ENCODE results near the gene RADIL. TPM values are rescaled to one million over a fixed set of nuclear protein-coding genes. Genes with fewer than 3 reads are reported as not detected.
A peak's percentile ranks its signal among the peaks of the same experiment; 100 is the strongest.

Gene RADIL
- total and polyA plus RNA-seq, 2 of the 13 experiments (the other 11 are each of a cell fraction or from before 2014, with no cell fraction given): 0.05 to 0.09 TPM

DNA sequence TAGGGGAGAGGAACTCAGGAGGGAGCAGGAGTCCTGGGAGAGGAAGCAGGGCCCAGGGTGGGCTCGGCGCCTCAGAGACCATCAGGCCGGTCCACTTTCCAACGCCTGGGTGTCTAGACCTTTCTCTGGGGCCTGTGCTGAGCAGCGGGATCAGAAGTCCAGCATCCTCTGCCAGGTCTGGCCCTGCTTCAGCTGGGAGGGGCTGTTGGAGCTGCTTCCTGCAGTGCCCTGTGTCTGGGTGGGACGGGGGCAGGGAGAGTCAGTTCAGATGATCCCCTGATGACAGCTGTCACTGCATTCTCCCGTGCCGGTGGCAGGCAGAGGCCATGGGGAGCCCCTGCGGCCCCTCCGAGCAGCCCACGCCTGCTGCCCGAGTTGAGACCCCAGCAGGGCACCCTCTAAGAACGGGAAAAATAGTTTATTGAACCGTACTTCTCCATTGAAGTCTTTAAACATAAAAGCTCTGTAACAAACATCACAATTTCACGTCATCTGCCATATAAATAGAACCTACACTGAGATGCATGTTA, 84.7 kb downstream of the RADIL start:
- ATAC-seq (peak; percentile 18), DNase-seq (ENCODE audit: low spot score) (no peak), FAIRE-seq (no peak)
- WGBS (ENCODE audit: low lambda C conversion rate): 26% methylated on average over 12 of the region's 15 CpGs
- intact Hi-C loops (cut with micrococcal nuclease; ENCODE audit: unreplicated experiment) (no loop called here), in situ Hi-C loops (cut with HindIII; ENCODE audit: extremely low pct_ligation_motif_present, low pct_unique_long_range_greater_than_20kb) (loop anchor here (10.0 kb wide), 1 partner anchor 286 kb away; no protein-coding TSS in a partner anchor)
- no peak overlapping the region for H2AFZ ChIP-seq (ENCODE audit: low read length)
- POLR2A ChIA-PET: no interaction called here
- no peak overlapping the region for H3K9ac ChIP-seq (ENCODE audit: insufficient read depth, low read depth, low read length)
- CTCF ChIA-PET (ENCODE audit: low intra/inter-chr PET ratio, low total read pairs): interaction anchor here (1.6 to 2.0 kb wide), 2 partner anchors 84 to 287 kb away, joined by 13 to 17 read pairs; partner anchors contain the start of gene RADIL
- H3K4me2 ChIP-seq (ENCODE audit: low read depth, low read length): peak overlapping the region; percentile 55; the same call in 1 of the 2 replicates
- no peak overlapping the region for H3K27ac ChIP-seq (ENCODE audit: extremely low read length, insufficient read depth, low read length)
- H3K79me2 ChIP-seq (ENCODE audit: insufficient read depth, low read length): no peaks in the 10 kb centered on the region
- 0 out of 6 replicates have a peak overlapping the region, but pooled peaks of 1 of the 3 experiments have one; percentile 26 for H3K4me3 ChIP-seq (replicated peaks in 1 of 3; ENCODE audit: insufficient read depth in 1 of 3, low read depth in 2 of 3, low read length in 3 of 3)
- TF ChIP-seq ZNF382 (CRISPR knock-in tag; IDR thresholded peaks at IDR 0.05; ENCODE audit: borderline replicate concordance) (no peak), ATM (IDR thresholded peaks at IDR 0.05; ENCODE audit: borderline replicate concordance) (no peak), ZEB1 (IDR thresholded peaks at IDR 0.05; ENCODE audit: insufficient replicate concordance, low read depth) (no peak), MIXL1 (CRISPR knock-in tag; IDR thresholded peaks at IDR 0.05) (no peak), TOPORS (CRISPR knock-in tag; IDR thresholded peaks at IDR 0.05) (no peak), POLR2A (IDR thresholded peaks at IDR 0.05; ENCODE audit: insufficient read depth in 1 of 2, low read depth in 2 of 2, low read length in 2 of 2) (no peak), ZNF644 (CRISPR knock-in tag; IDR thresholded peaks at IDR 0.05; ENCODE audit: low read depth) (no peak), POLR2G (IDR thresholded peaks at IDR 0.05; ENCODE audit: low read depth, low read length) (no peak), ZZZ3 (CRISPR knock-in tag; IDR thresholded peaks at IDR 0.05; ENCODE audit: borderline replicate concordance) (no peak), REPIN1 (CRISPR knock-in tag; IDR thresholded peaks at IDR 0.05; ENCODE audit: borderline replicate concordance, low read depth) (no peak), RFX3 (CRISPR knock-in tag; IDR thresholded peaks at IDR 0.05) (no peak), KLF6 (CRISPR knock-in tag; IDR thresholded peaks at IDR 0.05) (no peak), RORA (CRISPR knock-in tag; IDR thresholded peaks at IDR 0.05) (no peak), ELF1 (CRISPR knock-in tag; IDR thresholded peaks at IDR 0.05) (no peak), KLF9 (CRISPR knock-in tag; IDR thresholded peaks at IDR 0.05; ENCODE audit: low read depth) (no peak)
- TF ChIP-seq, protein P1, sequence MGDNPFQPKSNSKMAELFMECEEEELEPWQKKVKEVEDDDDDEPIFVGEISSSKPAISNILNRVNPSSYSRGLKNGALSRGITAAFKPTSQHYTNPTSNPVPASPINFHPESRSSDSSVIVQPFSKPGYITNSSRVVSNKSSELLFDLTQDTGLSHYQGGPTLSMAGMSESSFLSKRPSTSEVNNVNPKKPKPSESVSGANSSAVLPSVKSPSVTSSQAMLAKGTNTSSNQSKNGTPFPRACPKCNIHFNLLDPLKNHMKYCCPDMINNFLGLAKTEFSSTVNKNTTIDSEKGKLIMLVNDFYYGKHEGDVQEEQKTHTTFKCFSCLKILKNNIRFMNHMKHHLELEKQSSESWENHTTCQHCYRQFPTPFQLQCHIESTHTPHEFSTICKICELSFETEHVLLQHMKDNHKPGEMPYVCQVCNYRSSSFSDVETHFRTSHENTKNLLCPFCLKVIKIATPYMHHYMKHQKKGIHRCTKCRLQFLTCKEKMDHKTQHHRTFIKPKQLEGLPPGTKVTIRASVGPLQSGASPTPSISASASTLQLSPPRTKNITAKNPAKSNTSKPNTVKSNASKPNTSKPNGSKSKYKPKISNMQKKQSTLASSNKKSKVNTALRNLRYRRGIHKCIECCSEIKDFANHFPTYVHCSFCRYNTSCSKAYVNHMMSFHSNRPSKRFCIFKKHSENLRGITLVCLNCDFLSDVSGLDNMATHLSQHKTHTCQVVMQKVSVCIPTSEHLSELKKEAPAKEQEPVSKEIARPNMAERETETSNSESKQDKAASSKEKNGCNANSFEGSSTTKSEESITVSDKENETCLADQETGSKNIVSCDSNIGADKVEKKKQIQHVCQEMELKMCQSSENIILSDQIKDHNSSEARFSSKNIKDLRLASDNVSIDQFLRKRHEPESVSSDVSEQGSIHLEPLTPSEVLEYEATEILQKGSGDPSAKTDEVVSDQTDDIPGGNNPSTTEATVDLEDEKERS (CRISPR knock-in tag; IDR thresholded peaks at IDR 0.05): no peak
- TF ChIP-seq, protein P2, sequence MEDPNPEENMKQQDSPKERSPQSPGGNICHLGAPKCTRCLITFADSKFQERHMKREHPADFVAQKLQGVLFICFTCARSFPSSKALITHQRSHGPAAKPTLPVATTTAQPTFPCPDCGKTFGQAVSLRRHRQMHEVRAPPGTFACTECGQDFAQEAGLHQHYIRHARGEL (CRISPR knock-in tag; IDR thresholded peaks at IDR 0.05): no peak
- TF ChIP-seq, protein P3, sequence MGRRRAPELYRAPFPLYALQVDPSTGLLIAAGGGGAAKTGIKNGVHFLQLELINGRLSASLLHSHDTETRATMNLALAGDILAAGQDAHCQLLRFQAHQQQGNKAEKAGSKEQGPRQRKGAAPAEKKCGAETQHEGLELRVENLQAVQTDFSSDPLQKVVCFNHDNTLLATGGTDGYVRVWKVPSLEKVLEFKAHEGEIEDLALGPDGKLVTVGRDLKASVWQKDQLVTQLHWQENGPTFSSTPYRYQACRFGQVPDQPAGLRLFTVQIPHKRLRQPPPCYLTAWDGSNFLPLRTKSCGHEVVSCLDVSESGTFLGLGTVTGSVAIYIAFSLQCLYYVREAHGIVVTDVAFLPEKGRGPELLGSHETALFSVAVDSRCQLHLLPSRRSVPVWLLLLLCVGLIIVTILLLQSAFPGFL (CRISPR knock-in tag; IDR thresholded peaks at IDR 0.05): no peak
- TF ChIP-seq, protein P4, sequence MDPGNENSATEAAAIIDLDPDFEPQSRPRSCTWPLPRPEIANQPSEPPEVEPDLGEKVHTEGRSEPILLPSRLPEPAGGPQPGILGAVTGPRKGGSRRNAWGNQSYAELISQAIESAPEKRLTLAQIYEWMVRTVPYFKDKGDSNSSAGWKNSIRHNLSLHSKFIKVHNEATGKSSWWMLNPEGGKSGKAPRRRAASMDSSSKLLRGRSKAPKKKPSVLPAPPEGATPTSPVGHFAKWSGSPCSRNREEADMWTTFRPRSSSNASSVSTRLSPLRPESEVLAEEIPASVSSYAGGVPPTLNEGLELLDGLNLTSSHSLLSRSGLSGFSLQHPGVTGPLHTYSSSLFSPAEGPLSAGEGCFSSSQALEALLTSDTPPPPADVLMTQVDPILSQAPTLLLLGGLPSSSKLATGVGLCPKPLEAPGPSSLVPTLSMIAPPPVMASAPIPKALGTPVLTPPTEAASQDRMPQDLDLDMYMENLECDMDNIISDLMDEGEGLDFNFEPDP (CRISPR knock-in tag; conservative IDR thresholded peaks at IDR 0.05): no peak
- no peaks in the 10 kb centered on the region for H3K9me3 ChIP-seq (ENCODE audit: low read length)
- no TSS peak for BruUV-seq (replicated peaks)
- no peaks in the 10 kb centered on the region for H4K20me1 ChIP-seq (ENCODE audit: insufficient read depth, low read length)
- peaks cover 1 to 12% of the 10 kb centered on the region in 2 experiments; a peak in 2 of 5 replicates for H3K27me3 ChIP-seq (ENCODE audit: control insufficient read depth in 1 of 2, insufficient read depth in 2 of 2, low read length in 2 of 2)
- peaks cover 8% of the 10 kb centered on the region for H3K4me1 ChIP-seq (ENCODE audit: insufficient read depth, low read length)
- H3K36me3 ChIP-seq (replicated peaks in 1 of 2; ENCODE audit: control insufficient read depth in 1 of 2, insufficient read depth in 2 of 2, low read length in 2 of 2): no peaks in the 10 kb centered on the region
